ENCODE measurements around the gene KLRD1. TPM values are rescaled to one million over a fixed set of nuclear protein-coding genes. Genes with fewer than 3 reads are reported as not detected.

The KLRD1 gene
- 10 to 100 TPM; 19.8 to 30.6 TPM for total RNA-seq

- Mint-ChIP-seq H3K4me3 (no peak within 1 kb of the TSS), H3K4me1 (peaks cover 28% of the 10 kb centered on the region), H3K36me3 (peaks cover 21% of the 10 kb centered on the region), H3K27ac (no peak within 1 kb of the TSS), H3K9me3 (peaks cover 6% of the 10 kb centered on the region), H3K27me3 (no peaks in the 10 kb centered on the region)
- POLR2A ChIA-PET = interaction anchor here (1.2 kb wide), 1 partner anchor 14 kb away, joined by 3 read pairs; no protein-coding TSS in a partner anchor
- ATAC-seq (ENCODE audit: low read depth) = no peak
- no peak for DNase-seq
Measured at GRCh38 chr12:10307630-10308029, at the start of gene KLRD1. Gene KLRD1 (plus strand): TSS chr12:10307870. CDS start chr12:10308078, 208 bp downstream.

GRCh38 chr12:10260927-10261326 is 46.7 kb upstream of the KLRD1 start:
- POLR2A ChIA-PET = no interaction called here
- ATAC-seq (ENCODE audit: low read depth) = no peak
- peaks cover 6% of the 10 kb centered on the region for H3K9me3 Mint-ChIP-seq
- H3K27me3 Mint-ChIP-seq = peaks cover 2% of the 10 kb centered on the region
- no peak overlapping the region for H3K27ac Mint-ChIP-seq
- no peak for DNase-seq
- peaks cover 8% of the 10 kb centered on the region for H3K36me3 Mint-ChIP-seq
- no peak overlapping the region for H3K4me3 Mint-ChIP-seq
- H3K4me1 Mint-ChIP-seq = no peaks in the 10 kb centered on the region

GRCh38 chr12:10268037-10268436 is 39.6 kb upstream of the KLRD1 start:
- no peak for ATAC-seq (ENCODE audit: low read depth)
- Mint-ChIP-seq H3K27ac (no peak overlapping the region), H3K9me3 (no peaks in the 10 kb centered on the region)

GRCh38 chr12:10272467-10272866 is 35.2 kb upstream of the KLRD1 start:
- ATAC-seq (ENCODE audit: low read depth) (no peak), DNase-seq (no peak)
- H3K27me3 Mint-ChIP-seq = no peaks in the 10 kb centered on the region
- no peaks in the 10 kb centered on the region for H3K4me1 Mint-ChIP-seq
- H3K9me3 Mint-ChIP-seq = peaks cover 1% of the 10 kb centered on the region
- H3K27ac Mint-ChIP-seq = no peak overlapping the region
- no peak overlapping the region for H3K4me3 Mint-ChIP-seq
- H3K36me3 Mint-ChIP-seq = peaks cover 1% of the 10 kb centered on the region
- POLR2A ChIA-PET = no interaction called here

More at GRCh38 chr12:10268037-10268436, 39.6 kb upstream of the KLRD1 start:
- Mint-ChIP-seq H3K4me1 (no peaks in the 10 kb centered on the region), H3K36me3 (no peaks in the 10 kb centered on the region), H3K4me3 (no peak overlapping the region), H3K27me3 (no peaks in the 10 kb centered on the region)
- no peak for DNase-seq
- POLR2A ChIA-PET = no interaction called here

- Mint-ChIP-seq H3K27me3 (no peaks in the 10 kb centered on the region), H3K4me3 (no peak overlapping the region), H3K27ac (no peak overlapping the region), H3K4me1 (peaks cover 6% of the 10 kb centered on the region), H3K36me3 (peaks cover 6% of the 10 kb centered on the region), H3K9me3 (peaks cover 6% of the 10 kb centered on the region)
- ATAC-seq (ENCODE audit: low read depth) (no peak), DNase-seq (no peak)
- POLR2A ChIA-PET = no interaction called here
Measured at GRCh38 chr12:10276774-10277173, 30.9 kb upstream of the KLRD1 start.

GRCh38 chr12:10278104-10278503 is 29.6 kb upstream of the KLRD1 start:
- H3K4me3 Mint-ChIP-seq = no peak overlapping the region
- POLR2A ChIA-PET = no interaction called here
- H3K27ac Mint-ChIP-seq = no peak overlapping the region
- peaks cover 6% of the 10 kb centered on the region for H3K9me3 Mint-ChIP-seq
- peaks cover 6% of the 10 kb centered on the region for H3K36me3 Mint-ChIP-seq
- no peaks in the 10 kb centered on the region for H3K27me3 Mint-ChIP-seq
- no peak for DNase-seq
- ATAC-seq (ENCODE audit: low read depth) = no peak
- H3K4me1 Mint-ChIP-seq = peaks cover 10% of the 10 kb centered on the region

GRCh38 chr12:10279937-10280336 is 27.7 kb upstream of the KLRD1 start:
- Mint-ChIP-seq H3K27me3 (no peaks in the 10 kb centered on the region), H3K4me1 (peaks cover 10% of the 10 kb centered on the region), H3K36me3 (peaks cover 8% of the 10 kb centered on the region), H3K27ac (no peak overlapping the region), H3K4me3 (no peak overlapping the region), H3K9me3 (peaks cover 7% of the 10 kb centered on the region)
- ATAC-seq (ENCODE audit: low read depth) = no peak
- DNase-seq = no peak
- POLR2A ChIA-PET = no interaction called here

- peaks cover 6% of the 10 kb centered on the region for H3K9me3 Mint-ChIP-seq
Measured at GRCh38 chr12:10283027-10283426, 24.6 kb upstream of the KLRD1 start.

GRCh38 chr12:10285919-10286318 is 21.8 kb upstream of the KLRD1 start:
- ATAC-seq (ENCODE audit: low read depth) (peak; percentile 78), DNase-seq (no peak)
- Mint-ChIP-seq H3K27me3 (no peaks in the 10 kb centered on the region), H3K36me3 (peaks cover 12% of the 10 kb centered on the region), H3K9me3 (peaks cover 7% of the 10 kb centered on the region), H3K4me3 (peak overlapping the region; percentile 47), H3K27ac (peak overlapping the region; percentile 58), H3K4me1 (peaks cover 24% of the 10 kb centered on the region)
- POLR2A ChIA-PET = no interaction called here

More at GRCh38 chr12:10283027-10283426, 24.6 kb upstream of the KLRD1 start:
- H3K36me3 Mint-ChIP-seq = peaks cover 12% of the 10 kb centered on the region
- peaks cover 22% of the 10 kb centered on the region for H3K4me1 Mint-ChIP-seq
- DNase-seq (no peak), ATAC-seq (ENCODE audit: low read depth) (no peak)
- no peak overlapping the region for H3K27ac Mint-ChIP-seq
- no peaks in the 10 kb centered on the region for H3K27me3 Mint-ChIP-seq
- H3K4me3 Mint-ChIP-seq = no peak overlapping the region
- POLR2A ChIA-PET = no interaction called here

- POLR2A ChIA-PET = interaction anchor here (0.9 kb wide), 1 partner anchor 75 kb away, joined by 3 read pairs; no protein-coding TSS in a partner anchor
- Mint-ChIP-seq H3K27me3 (no peaks in the 10 kb centered on the region), H3K4me1 (peaks cover 41% of the 10 kb centered on the region), H3K36me3 (peaks cover 14% of the 10 kb centered on the region), H3K4me3 (no peak overlapping the region), H3K9me3 (peaks cover 7% of the 10 kb centered on the region), H3K27ac (peak overlapping the region; percentile 42)
- ATAC-seq (ENCODE audit: low read depth) (no peak), DNase-seq (no peak)
Measured at GRCh38 chr12:10289005-10289754, 18.5 kb upstream of the KLRD1 start.

- POLR2A ChIA-PET = no interaction called here
- no peak overlapping the region for H3K4me3 Mint-ChIP-seq
- DNase-seq = no peak
- ATAC-seq (ENCODE audit: low read depth) = no peak
- peaks cover 37% of the 10 kb centered on the region for H3K4me1 Mint-ChIP-seq
- H3K36me3 Mint-ChIP-seq = peaks cover 13% of the 10 kb centered on the region
- no peaks in the 10 kb centered on the region for H3K27me3 Mint-ChIP-seq
- peak overlapping the region; percentile 32 for H3K27ac Mint-ChIP-seq
- H3K9me3 Mint-ChIP-seq = peaks cover 8% of the 10 kb centered on the region
Measured at GRCh38 chr12:10291030-10291429, 16.6 kb upstream of the KLRD1 start.

GRCh38 chr12:10293151-10293550 is 14.5 kb upstream of the KLRD1 start:
- Mint-ChIP-seq H3K27ac (peak overlapping the region; percentile 86), H3K36me3 (peaks cover 15% of the 10 kb centered on the region), H3K9me3 (peaks cover 11% of the 10 kb centered on the region), H3K4me1 (peaks cover 36% of the 10 kb centered on the region), H3K4me3 (peak overlapping the region; percentile 50), H3K27me3 (no peaks in the 10 kb centered on the region)
- peak; percentile 48 for ATAC-seq (ENCODE audit: low read depth)
- DNase-seq = no peak
- POLR2A ChIA-PET = interaction anchor here (1.2 kb wide), 2 partner anchors 14 to 262 kb away, joined by 3 read pairs; partner anchors contain the start of gene KLRD1

- Mint-ChIP-seq H3K9me3 (peaks cover 11% of the 10 kb centered on the region), H3K27ac (peak overlapping the region; percentile 86), H3K4me3 (peak overlapping the region; percentile 70), H3K4me1 (peaks cover 36% of the 10 kb centered on the region), H3K27me3 (no peaks in the 10 kb centered on the region), H3K36me3 (peaks cover 15% of the 10 kb centered on the region)
- no peak for DNase-seq
- peak; percentile 81 for ATAC-seq (ENCODE audit: low read depth)
- POLR2A ChIA-PET = interaction anchor here (1.0 to 1.2 kb wide), 3 partner anchors 11 to 261 kb away, joined by 3 read pairs; partner anchors contain the start of gene KLRD1
Measured at GRCh38 chr12:10293570-10294227, 14.0 kb upstream of the KLRD1 start.

- H3K4me3 Mint-ChIP-seq = no peak overlapping the region
- ATAC-seq (ENCODE audit: low read depth) (no peak), DNase-seq (no peak)
- peaks cover 32% of the 10 kb centered on the region for H3K4me1 Mint-ChIP-seq
- POLR2A ChIA-PET = no interaction called here
- peaks cover 38% of the 10 kb centered on the region for H3K36me3 Mint-ChIP-seq
- H3K27ac Mint-ChIP-seq = no peak overlapping the region
- H3K9me3 Mint-ChIP-seq = peaks cover 9% of the 10 kb centered on the region
- H3K27me3 Mint-ChIP-seq = no peaks in the 10 kb centered on the region
Measured at GRCh38 chr12:10301103-10301502, 6.6 kb upstream of the KLRD1 start.
